H9 (cell line): ENCODE results near the gene PTMA. TPM values are rescaled to one million over a fixed set of nuclear protein-coding genes. Genes with fewer than 3 reads are reported as not detected.

ENCODE experiments used
- DNase-seq: peaks from one replicate; pipeline ENCODE4 v3.0.0-alpha.2; 2017
- H2AFZ ChIP-seq: one replicate; pipeline ENCODE4 v1.6.1; 2013; ENCODE audit warnings: mild to moderate bottlenecking, low read length, control low read depth, moderate library complexity
- H2AK5ac ChIP-seq: 2 replicates; pipeline ENCODE4 v1.6.1; 2013; ENCODE audit warnings: low read length, control low read depth, mixed read lengths; ENCODE audit not compliant: insufficient read length
- H2BK120ac ChIP-seq: one replicate; pipeline ENCODE4 v1.6.1; 2013; ENCODE audit warnings: low read depth, mild to moderate bottlenecking, low read length, control low read depth, inconsistent platforms; ENCODE audit not compliant: poor library complexity, severe bottlenecking
- H2BK12ac ChIP-seq: 2 replicates; pipeline ENCODE4 v1.6.1; 2013; ENCODE audit warnings: low read length, control low read depth, mixed read lengths, low read depth; ENCODE audit not compliant: insufficient read length
- H2BK15ac ChIP-seq: 2 replicates; pipeline ENCODE4 v1.6.1; 2013; ENCODE audit warnings: low read depth, low read length, control low read depth
- H2BK20ac ChIP-seq: one replicate; pipeline ENCODE4 v1.6.1; 2013; ENCODE audit warnings: low read depth, mild to moderate bottlenecking, low read length, control low read depth, inconsistent platforms; ENCODE audit not compliant: poor library complexity, severe bottlenecking
- H2BK5ac ChIP-seq: 2 replicates; pipeline ENCODE4 v1.6.1; 2013; ENCODE audit warnings: low read length, control low read depth, mixed read lengths; ENCODE audit not compliant: insufficient read length
- H3K14ac ChIP-seq: 2 replicates; pipeline ENCODE4 v1.6.1; 2013; ENCODE audit warnings: low read length, control low read depth; ENCODE audit not compliant: insufficient read depth
- H3K18ac ChIP-seq: 2 replicates; pipeline ENCODE4 v1.6.1; 2013; ENCODE audit warnings: low read depth, mild to moderate bottlenecking, mixed read lengths, low read length, control low read depth; ENCODE audit not compliant: insufficient read length
- H3K23ac ChIP-seq: 2 replicates; pipeline ENCODE4 v1.6.1; 2013; ENCODE audit warnings: low read length, control low read depth, mixed read lengths, low read depth; ENCODE audit not compliant: insufficient read length
- H3K23me2 ChIP-seq: 2 replicates; pipeline ENCODE4 v1.6.1; 2013; ENCODE audit warnings: low read depth, mild to moderate bottlenecking, mixed read lengths, low read length, control low read depth; ENCODE audit not compliant: insufficient read length, poor library complexity, severe bottlenecking
- H3K27ac ChIP-seq: 2 replicates; pipeline ENCODE4 v1.5.1; 2013; ENCODE audit warnings: low read length, control low read depth, mixed read lengths, low read depth; ENCODE audit not compliant: insufficient read length
- H3K27me3 ChIP-seq: 2 replicates; pipeline ENCODE4 v1.6.1; 2013; ENCODE audit warnings: low read length, control low read depth, inconsistent platforms; ENCODE audit not compliant: insufficient read depth
- H3K4ac ChIP-seq: 2 replicates; pipeline ENCODE4 v1.6.1; 2013; ENCODE audit warnings: low read depth, mild to moderate bottlenecking, control low read depth, inconsistent platforms, low read length, moderate library complexity
- H3K4me1 ChIP-seq: 2 replicates; pipeline ENCODE4 v1.6.1; 2013; ENCODE audit warnings: low read length, control low read depth, inconsistent platforms; ENCODE audit not compliant: insufficient read depth
- H3K4me2 ChIP-seq: 2 replicates; pipeline ENCODE4 v1.6.1; 2013; ENCODE audit warnings: low read length, control low read depth, mixed read lengths; ENCODE audit not compliant: insufficient read length, insufficient read depth
- H3K56ac ChIP-seq: 2 replicates; pipeline ENCODE4 v1.6.1; 2013; ENCODE audit warnings: low read depth, mild to moderate bottlenecking, mixed read lengths, low read length, control low read depth; ENCODE audit not compliant: insufficient read length
- H3K79me1 ChIP-seq: 2 replicates; pipeline ENCODE4 v1.6.1; 2013; ENCODE audit warnings: low read depth, mild to moderate bottlenecking, moderate library complexity, low read length, control low read depth, inconsistent platforms; ENCODE audit not compliant: insufficient read depth, poor library complexity, severe bottlenecking
- H3K79me2 ChIP-seq: 2 replicates; pipeline ENCODE4 v1.6.1; 2013; ENCODE audit warnings: low read length, control low read depth, inconsistent platforms; ENCODE audit not compliant: insufficient read depth
- H3K9ac ChIP-seq: 2 replicates; pipeline ENCODE4 v1.6.1; 2013; ENCODE audit warnings: low read length, control low read depth, mixed read lengths; ENCODE audit not compliant: insufficient read length; ENCODE audit errors: extremely low read depth
- H3K9me3 ChIP-seq: one replicate; pipeline ENCODE4 v1.6.1; 2013; ENCODE audit warnings: low read depth, low read length, inconsistent platforms; ENCODE audit not compliant: control insufficient read depth
- H3T11ph ChIP-seq: one replicate; pipeline ENCODE4 v1.6.1; 2013; ENCODE audit warnings: mild to moderate bottlenecking, low read length, control low read depth, inconsistent platforms
- H4K20me1 ChIP-seq: one replicate; pipeline ENCODE4 v1.6.1; 2013; ENCODE audit not compliant: control insufficient read depth, insufficient read length, insufficient read depth
- H4K5ac ChIP-seq: 2 replicates; pipeline ENCODE4 v1.6.1; 2013; ENCODE audit warnings: low read depth, mild to moderate bottlenecking, mixed read lengths, low read length, control low read depth; ENCODE audit not compliant: insufficient read length
- H4K8ac ChIP-seq: replicated peaks from 2 replicates; pipeline ENCODE4 v1.6.1; 2013; ENCODE audit warnings: low read length, control low read depth, mixed read lengths, low read depth; ENCODE audit not compliant: insufficient read length
- H4K91ac ChIP-seq: 2 replicates; pipeline ENCODE4 v1.6.1; 2013; ENCODE audit warnings: low read depth, mild to moderate bottlenecking, moderate library complexity, mixed read lengths, low read length, control low read depth; ENCODE audit not compliant: insufficient read length
- H3K27ac Mint-ChIP-seq, 3 experiments: 2 replicates in 2 of 3; 3 replicates in 1 of 3; pipeline ENCODE4 v1.8.0; 2020 to 2021; ENCODE audit warnings: mixed read lengths in 3 of 3, mild to moderate bottlenecking in 1 of 3, moderate library complexity in 1 of 3
- H3K27me3 Mint-ChIP-seq: 2 replicates; pipeline ENCODE4 v1.8.0; 2021; ENCODE audit warnings: low read depth, mild to moderate bottlenecking, moderate library complexity, mixed read lengths
- H3K36me3 Mint-ChIP-seq, 3 experiments: 2 replicates in 2 of 3; 3 replicates in 1 of 3; pipeline ENCODE4 v1.8.0; 2020 to 2021; ENCODE audit warnings: low read depth in 3 of 3, mixed read lengths in 3 of 3; ENCODE audit not compliant: insufficient read depth in 1 of 3
- H3K4me1 Mint-ChIP-seq, 2 experiments: 2 replicates each; pipeline ENCODE4 v1.8.0; 2020; ENCODE audit warnings: mixed read lengths in 2 of 2
- H3K4me3 Mint-ChIP-seq, 2 experiments: 2 replicates in 1 of 2; 3 replicates in 1 of 2; pipeline ENCODE4 v1.8.0; 2020 to 2021; ENCODE audit warnings: mild to moderate bottlenecking in 2 of 2, mixed read lengths in 2 of 2, moderate library complexity in 1 of 2
- H3K9me3 Mint-ChIP-seq, 2 experiments: 2 replicates in 1 of 2; 3 replicates in 1 of 2; pipeline ENCODE4 v1.8.0; 2020; ENCODE audit warnings: mild to moderate bottlenecking in 2 of 2, mixed read lengths in 2 of 2, moderate library complexity in 1 of 2
- WGBS: extraction: QIAGEN DNeasy Blood & Tissue Kit; methylation state at CpG from one replicate; pipeline ENCODE4 v1.1.7; 2013; ENCODE audit warnings: missing lambda C conversion rate, low lambda C conversion rate, mixed read lengths; ENCODE audit not compliant: insufficient read length; ENCODE audit errors: extremely low coverage; 5-methylcytosine and 5-hydroxymethylcytosine counted together
- total RNA-seq: library from RNA; stranded (reverse); gene quantifications from 2 replicates; pipeline ENCODE4 v1.2.1, GENCODE V29; 2021
- TF ChIP-seq, protein P1 (sequence below): fragments of 200-600 bp; sonication (generic); conservative IDR thresholded peaks from 3 replicates; pipeline ENCODE4 v1.8.0; 2021; ENCODE audit warnings: antibody characterized with exemption, mild to moderate bottlenecking

Gene PTMA
- total RNA-seq, 1 experiment from 2014 or later = 1,963 TPM

DNA sequence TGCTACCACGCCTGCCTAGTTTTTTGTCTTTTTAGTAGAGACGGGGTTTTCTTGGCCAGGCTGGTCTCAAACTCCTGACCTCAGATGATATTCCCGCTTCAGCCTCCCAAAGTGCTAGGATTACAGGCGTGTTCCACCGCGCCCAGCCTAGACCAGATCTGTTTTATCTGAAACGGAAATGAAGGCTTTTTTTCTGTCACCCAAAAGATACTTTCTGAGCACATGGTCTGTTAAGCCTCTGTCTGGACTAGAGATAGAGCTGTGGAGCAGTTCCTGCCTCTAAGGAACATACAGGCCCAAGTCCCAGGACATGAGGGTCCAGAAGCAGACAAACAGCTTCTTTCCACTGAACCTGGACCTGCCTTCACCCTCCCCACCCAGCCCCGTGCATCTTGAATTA is 43.6 kb upstream of the PTMA start:
- Histone ChIP-seq H2BK20ac (no peak overlapping the region), H3K27ac (no peak overlapping the region), H4K5ac (no peak overlapping the region), H3K23me2 (peaks cover 3% of the 10 kb centered on the region), H3K18ac (no peak overlapping the region), H3K9ac (no peak overlapping the region), H3K14ac (no peak overlapping the region), H2BK12ac (no peak overlapping the region), H3K4me2 (no peak overlapping the region), H4K8ac (no peak overlapping the region), H3K4me1 (peaks cover 4% of the 10 kb centered on the region; the same call in 1 of the 2 replicates), H3K79me1 (no peaks in the 10 kb centered on the region), H3K27me3 (no peaks in the 10 kb centered on the region), H3T11ph (no peak overlapping the region), H3K56ac (no peak overlapping the region), H2AK5ac (no peak overlapping the region), H2BK120ac (no peak overlapping the region), H3K23ac (no peak overlapping the region), H3K9me3 (no peaks in the 10 kb centered on the region), H2AFZ (no peak overlapping the region), H3K4ac (no peak overlapping the region; the same call in 1 of the 2 replicates), H4K91ac (no peak overlapping the region), H4K20me1 (no peaks in the 10 kb centered on the region), H2BK15ac (no peak overlapping the region), H3K79me2 (no peaks in the 10 kb centered on the region), H2BK5ac (no peak overlapping the region)
- peaks cover 0 to 7% (median 0%) of the 10 kb centered on the region in 3 experiments; a peak in 3 of 7 replicates for H3K36me3 Mint-ChIP-seq
- peaks cover 9% of the 10 kb centered on the region for H3K27me3 Mint-ChIP-seq
- H3K4me1 Mint-ChIP-seq = peaks cover 25 to 46% of the 10 kb centered on the region in 2 experiments
- no CpG with 5 or more reads among the region's 8 CpGs for WGBS
- H3K4me3 Mint-ChIP-seq = no peak overlapping the region
- H3K9me3 Mint-ChIP-seq = peaks cover 0 to 3% of the 10 kb centered on the region in 2 experiments; a peak in 2 of 5 replicates
- H3K27ac Mint-ChIP-seq = peak overlapping the region in 1 of 3 experiments; percentile 18; a peak in 3 of 7 replicates
- TF ChIP-seq, protein P1, sequence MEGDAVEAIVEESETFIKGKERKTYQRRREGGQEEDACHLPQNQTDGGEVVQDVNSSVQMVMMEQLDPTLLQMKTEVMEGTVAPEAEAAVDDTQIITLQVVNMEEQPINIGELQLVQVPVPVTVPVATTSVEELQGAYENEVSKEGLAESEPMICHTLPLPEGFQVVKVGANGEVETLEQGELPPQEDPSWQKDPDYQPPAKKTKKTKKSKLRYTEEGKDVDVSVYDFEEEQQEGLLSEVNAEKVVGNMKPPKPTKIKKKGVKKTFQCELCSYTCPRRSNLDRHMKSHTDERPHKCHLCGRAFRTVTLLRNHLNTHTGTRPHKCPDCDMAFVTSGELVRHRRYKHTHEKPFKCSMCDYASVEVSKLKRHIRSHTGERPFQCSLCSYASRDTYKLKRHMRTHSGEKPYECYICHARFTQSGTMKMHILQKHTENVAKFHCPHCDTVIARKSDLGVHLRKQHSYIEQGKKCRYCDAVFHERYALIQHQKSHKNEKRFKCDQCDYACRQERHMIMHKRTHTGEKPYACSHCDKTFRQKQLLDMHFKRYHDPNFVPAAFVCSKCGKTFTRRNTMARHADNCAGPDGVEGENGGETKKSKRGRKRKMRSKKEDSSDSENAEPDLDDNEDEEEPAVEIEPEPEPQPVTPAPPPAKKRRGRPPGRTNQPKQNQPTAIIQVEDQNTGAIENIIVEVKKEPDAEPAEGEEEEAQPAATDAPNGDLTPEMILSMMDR = no peak
- no peak for DNase-seq
